Measurements from ENCODE around the gene ZMIZ1. TPM values are rescaled to one million over a fixed set of nuclear protein-coding genes. Genes with fewer than 3 reads are reported as not detected.

ZMIZ1 gene
- total RNA-seq, 1 experiment from 2014 or later: 28.4 TPM

- H3K4me1 ChIP-seq (ENCODE audit: control insufficient read depth in 1 of 2, insufficient read depth in 2 of 2, low read length in 2 of 2): no peaks in the 10 kb centered on the region
- ATAC-seq (no peak), DNase-seq (ENCODE audit: low read depth, low spot score) (no peak)
- intact Hi-C loops (cut with micrococcal nuclease): no loop called here
- ChIA-PET RAD21 (ENCODE audit: low non-redundant PET in 1 of 2, low total read pairs in 2 of 2, uncharacterized antibody in 2 of 2, unreplicated experiment in 2 of 2) (no interaction called here), POLR2A (no interaction called here), CTCF (no interaction called here)
- no peaks in the 10 kb centered on the region for H3K9me2 ChIP-seq (ENCODE audit: insufficient read depth)
- H3K79me2 ChIP-seq (ENCODE audit: insufficient read depth, low read length): no peaks in the 10 kb centered on the region
- no peaks in the 10 kb centered on the region for H3K9me3 ChIP-seq (ENCODE audit: control insufficient read depth in 1 of 2, insufficient read depth in 1 of 2, low read depth in 1 of 2, low read length in 2 of 2)
- no peaks in the 10 kb centered on the region for H4K20me1 ChIP-seq (ENCODE audit: insufficient read depth)
- TF ChIP-seq TCF7L2 (IDR thresholded peaks at IDR 0.05; ENCODE audit: borderline replicate concordance, extremely low read depth, insufficient read depth, insufficient read length) (no peak), ZNF274 (IDR thresholded peaks at IDR 0.05; ENCODE audit: low read depth, low read length) (no peak), SIN3A (IDR thresholded peaks at IDR 0.05; ENCODE audit: low read depth) (no peak), ZBTB33 (IDR thresholded peaks at IDR 0.05; ENCODE audit: extremely low read depth, insufficient replicate concordance, low read length) (no peak), FOSL1 (IDR thresholded peaks at IDR 0.05; ENCODE audit: low read depth) (no peak), POLR2AphosphoS5 (IDR thresholded peaks at IDR 0.05; ENCODE audit: low read depth, low read length) (no peak), YY1 (IDR thresholded peaks at IDR 0.05; ENCODE audit: extremely low read depth, insufficient replicate concordance, low read depth, low read length) (no peak), EZH2 (IDR thresholded peaks at IDR 0.05) (no peak), SRF (IDR thresholded peaks at IDR 0.05; ENCODE audit: low read depth) (no peak), CEBPB (IDR thresholded peaks at IDR 0.05; ENCODE audit: low read depth) (no peak)
- TF ChIP-seq, protein P1, sequence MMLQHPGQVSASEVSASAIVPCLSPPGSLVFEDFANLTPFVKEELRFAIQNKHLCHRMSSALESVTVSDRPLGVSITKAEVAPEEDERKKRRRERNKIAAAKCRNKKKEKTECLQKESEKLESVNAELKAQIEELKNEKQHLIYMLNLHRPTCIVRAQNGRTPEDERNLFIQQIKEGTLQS (IDR thresholded peaks at IDR 0.05): no peak
- TF ChIP-seq, protein P2, sequence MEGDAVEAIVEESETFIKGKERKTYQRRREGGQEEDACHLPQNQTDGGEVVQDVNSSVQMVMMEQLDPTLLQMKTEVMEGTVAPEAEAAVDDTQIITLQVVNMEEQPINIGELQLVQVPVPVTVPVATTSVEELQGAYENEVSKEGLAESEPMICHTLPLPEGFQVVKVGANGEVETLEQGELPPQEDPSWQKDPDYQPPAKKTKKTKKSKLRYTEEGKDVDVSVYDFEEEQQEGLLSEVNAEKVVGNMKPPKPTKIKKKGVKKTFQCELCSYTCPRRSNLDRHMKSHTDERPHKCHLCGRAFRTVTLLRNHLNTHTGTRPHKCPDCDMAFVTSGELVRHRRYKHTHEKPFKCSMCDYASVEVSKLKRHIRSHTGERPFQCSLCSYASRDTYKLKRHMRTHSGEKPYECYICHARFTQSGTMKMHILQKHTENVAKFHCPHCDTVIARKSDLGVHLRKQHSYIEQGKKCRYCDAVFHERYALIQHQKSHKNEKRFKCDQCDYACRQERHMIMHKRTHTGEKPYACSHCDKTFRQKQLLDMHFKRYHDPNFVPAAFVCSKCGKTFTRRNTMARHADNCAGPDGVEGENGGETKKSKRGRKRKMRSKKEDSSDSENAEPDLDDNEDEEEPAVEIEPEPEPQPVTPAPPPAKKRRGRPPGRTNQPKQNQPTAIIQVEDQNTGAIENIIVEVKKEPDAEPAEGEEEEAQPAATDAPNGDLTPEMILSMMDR (IDR thresholded peaks at IDR 0.05 in 2 of 3, conservative IDR thresholded peaks at IDR 0.05 in 1 of 3; ENCODE audit: borderline replicate concordance in 1 of 3, insufficient read depth in 1 of 3, low read depth in 2 of 3, low read length in 2 of 3): no peak
- TF ChIP-seq, protein P3, sequence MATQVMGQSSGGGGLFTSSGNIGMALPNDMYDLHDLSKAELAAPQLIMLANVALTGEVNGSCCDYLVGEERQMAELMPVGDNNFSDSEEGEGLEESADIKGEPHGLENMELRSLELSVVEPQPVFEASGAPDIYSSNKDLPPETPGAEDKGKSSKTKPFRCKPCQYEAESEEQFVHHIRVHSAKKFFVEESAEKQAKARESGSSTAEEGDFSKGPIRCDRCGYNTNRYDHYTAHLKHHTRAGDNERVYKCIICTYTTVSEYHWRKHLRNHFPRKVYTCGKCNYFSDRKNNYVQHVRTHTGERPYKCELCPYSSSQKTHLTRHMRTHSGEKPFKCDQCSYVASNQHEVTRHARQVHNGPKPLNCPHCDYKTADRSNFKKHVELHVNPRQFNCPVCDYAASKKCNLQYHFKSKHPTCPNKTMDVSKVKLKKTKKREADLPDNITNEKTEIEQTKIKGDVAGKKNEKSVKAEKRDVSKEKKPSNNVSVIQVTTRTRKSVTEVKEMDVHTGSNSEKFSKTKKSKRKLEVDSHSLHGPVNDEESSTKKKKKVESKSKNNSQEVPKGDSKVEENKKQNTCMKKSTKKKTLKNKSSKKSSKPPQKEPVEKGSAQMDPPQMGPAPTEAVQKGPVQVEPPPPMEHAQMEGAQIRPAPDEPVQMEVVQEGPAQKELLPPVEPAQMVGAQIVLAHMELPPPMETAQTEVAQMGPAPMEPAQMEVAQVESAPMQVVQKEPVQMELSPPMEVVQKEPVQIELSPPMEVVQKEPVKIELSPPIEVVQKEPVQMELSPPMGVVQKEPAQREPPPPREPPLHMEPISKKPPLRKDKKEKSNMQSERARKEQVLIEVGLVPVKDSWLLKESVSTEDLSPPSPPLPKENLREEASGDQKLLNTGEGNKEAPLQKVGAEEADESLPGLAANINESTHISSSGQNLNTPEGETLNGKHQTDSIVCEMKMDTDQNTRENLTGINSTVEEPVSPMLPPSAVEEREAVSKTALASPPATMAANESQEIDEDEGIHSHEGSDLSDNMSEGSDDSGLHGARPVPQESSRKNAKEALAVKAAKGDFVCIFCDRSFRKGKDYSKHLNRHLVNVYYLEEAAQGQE (IDR thresholded peaks at IDR 0.05; ENCODE audit: low read depth): no peak
- H2AFZ ChIP-seq (ENCODE audit: low read depth, low read length, poor library complexity, severe bottlenecking): no peak overlapping the region
- H3K36me3 ChIP-seq (ENCODE audit: control insufficient read depth in 1 of 2, insufficient read depth in 2 of 2, low read length in 2 of 2): no peaks in the 10 kb centered on the region
- no peaks in the 10 kb centered on the region for H3K27me3 ChIP-seq (ENCODE audit: insufficient read depth, low read length)
- no peak overlapping the region for H3K9ac ChIP-seq (ENCODE audit: low read length)
- H3K27ac ChIP-seq (ENCODE audit: low read depth, low read length): no peak overlapping the region
- no TSS peak for BruUV-seq (replicated peaks)
- no peak overlapping the region for H3K4me2 ChIP-seq (ENCODE audit: low read length)
- no peak overlapping the region for H3K4me3 ChIP-seq (replicated peaks in 1 of 2; ENCODE audit: low read depth in 1 of 2, low read length in 2 of 2)
Measured at GRCh38 chr10:79272353-79272752, 203.6 kb downstream of the ZMIZ1 start.
